IMR-90 (cell line): ENCODE measurements around the gene CLEC4D.
"Not testable (repeated sequence)": the region's sequence is repeated elsewhere in the genome, so short reads cannot be mapped to it uniquely, and the experiment has no call there.

Source experiments
- CHD1 ChIP-seq: IDR thresholded peaks from 2 replicates; pipeline ENCODE4 v1.6.1; 2012; ENCODE audit warnings: low read depth, low read length, improper control_type of control experiment
- CTCF ChIP-seq: conservative IDR thresholded peaks from 2 replicates; pipeline ENCODE4 v1.5.1; 2012; ENCODE audit warnings: mild to moderate bottlenecking, low read depth, low read length, improper control_type of control experiment
- MAFK ChIP-seq: IDR thresholded peaks from 2 replicates; pipeline ENCODE4 v1.6.1; 2012; ENCODE audit warnings: low read depth, low read length, improper control_type of control experiment
- NFE2L2 ChIP-seq: fragments of 150-350 bp; IDR thresholded peaks from 2 replicates; pipeline ENCODE4 v1.6.1; 2016; ENCODE audit warnings: low read depth, mild to moderate bottlenecking, low read length
- POLR2A ChIP-seq: IDR thresholded peaks from 2 replicates; pipeline ENCODE4 v1.6.1; 2012; ENCODE audit warnings: mild to moderate bottlenecking, low read depth, low read length
- RCOR1 ChIP-seq: IDR thresholded peaks from 2 replicates; pipeline ENCODE4 v1.6.1; 2012; ENCODE audit warnings: mild to moderate bottlenecking, low read length, improper control_type of control experiment; ENCODE audit not compliant: insufficient replicate concordance
- TF ChIP-seq, protein P1 (sequence below): fragments of 150-350 bp; IDR thresholded peaks from 2 replicates; pipeline ENCODE4 v1.6.1; 2016; ENCODE audit warnings: low read depth, mild to moderate bottlenecking, low read length, moderate library complexity, borderline replicate concordance

DNA sequence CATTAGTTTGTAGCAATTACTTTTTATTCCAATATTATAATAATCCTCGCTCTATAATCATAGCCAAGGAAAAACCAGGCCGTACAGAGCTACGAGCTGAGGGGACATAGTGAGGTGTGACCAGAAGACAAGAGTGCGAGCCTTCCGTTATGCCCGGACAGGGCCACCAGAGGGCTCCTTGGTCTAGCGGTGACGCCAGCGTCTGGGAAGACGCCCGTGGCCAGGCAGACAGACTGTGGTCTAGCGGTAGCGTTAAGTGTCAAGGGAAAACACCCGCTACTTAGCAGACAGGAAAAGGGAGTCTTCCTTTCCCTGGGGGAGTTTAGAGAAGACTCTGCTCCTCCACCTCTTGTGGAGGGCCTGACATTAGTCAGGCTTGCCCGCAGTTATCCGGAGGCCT, 24.5 kb downstream of the CLEC4D start:
- TF ChIP-seq CTCF, NFE2L2, MAFK, POLR2A, CHD1, RCOR1: not testable (repeated sequence)
- TF ChIP-seq, protein P1, sequence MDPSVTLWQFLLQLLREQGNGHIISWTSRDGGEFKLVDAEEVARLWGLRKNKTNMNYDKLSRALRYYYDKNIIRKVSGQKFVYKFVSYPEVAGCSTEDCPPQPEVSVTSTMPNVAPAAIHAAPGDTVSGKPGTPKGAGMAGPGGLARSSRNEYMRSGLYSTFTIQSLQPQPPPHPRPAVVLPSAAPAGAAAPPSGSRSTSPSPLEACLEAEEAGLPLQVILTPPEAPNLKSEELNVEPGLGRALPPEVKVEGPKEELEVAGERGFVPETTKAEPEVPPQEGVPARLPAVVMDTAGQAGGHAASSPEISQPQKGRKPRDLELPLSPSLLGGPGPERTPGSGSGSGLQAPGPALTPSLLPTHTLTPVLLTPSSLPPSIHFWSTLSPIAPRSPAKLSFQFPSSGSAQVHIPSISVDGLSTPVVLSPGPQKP: not testable (repeated sequence)
